ENCODE data around the gene CFAP46.

DNA sequence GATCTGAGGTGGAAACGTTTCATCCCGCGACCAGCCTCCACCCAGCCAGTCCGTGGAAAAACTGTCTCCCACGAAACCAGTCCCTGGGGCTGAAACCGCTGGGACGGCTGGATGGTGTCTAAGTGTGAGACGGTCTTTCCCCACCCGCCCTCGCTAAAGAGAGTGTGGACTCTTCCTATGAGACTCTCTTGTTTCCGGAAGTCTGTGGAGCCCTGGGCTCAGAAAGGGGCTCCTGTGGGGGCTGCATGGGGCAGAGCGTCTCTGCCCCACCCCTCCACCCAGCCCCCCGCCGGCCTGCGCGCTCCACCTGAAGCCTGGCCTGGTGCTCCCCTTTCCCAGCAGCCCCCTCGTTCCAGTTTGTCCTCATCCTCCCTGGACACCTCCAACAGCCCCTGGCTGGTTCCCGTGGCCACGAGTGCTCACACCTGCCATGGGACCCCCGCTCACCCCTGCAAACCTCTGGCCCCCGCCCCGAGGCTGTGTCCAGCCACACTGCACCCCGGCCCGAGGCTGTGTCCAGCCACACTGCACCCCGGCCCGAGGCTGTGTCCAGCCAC, 28.7 kb downstream of the CFAP46 start:
- TF ChIP-seq CTCF (IDR thresholded peaks at IDR 0.05 in 8 of 11, conservative IDR thresholded peaks at IDR 0.05 in 3 of 11) (no peak), POLR2A (IDR thresholded peaks at IDR 0.05) (no peak)

All from spleen (tissue), 7 donors.